NCI-H1930 (cell line): ENCODE results near the gene FBN1.

Source experiments
- DNase-seq, 2 experiments: peaks; one replicate each; lab custom pipeline; 2025; lab: John Stamatoyannopoulos, UW

Gene FBN1

DNA sequence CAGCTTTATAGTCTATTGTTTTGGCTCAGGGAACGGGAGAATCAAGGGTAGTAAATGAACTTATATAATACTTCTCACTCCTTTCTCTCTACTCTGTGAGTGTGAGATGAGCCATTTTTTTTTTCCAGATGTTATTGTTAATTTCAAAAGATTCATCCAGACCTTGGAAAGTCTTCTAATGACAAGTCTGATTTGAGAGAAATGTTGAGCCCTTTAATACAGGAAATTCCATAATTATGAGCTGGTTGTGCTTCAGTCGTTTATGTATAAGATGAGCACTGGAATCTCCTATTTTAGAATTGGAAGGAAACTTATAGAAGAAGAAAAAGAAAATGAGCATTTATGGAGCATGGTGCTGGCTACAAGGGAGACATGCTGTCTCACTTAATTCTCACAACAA lies 92.0 kb downstream of the FBN1 start:
- DNase-seq = no peak

DNA sequence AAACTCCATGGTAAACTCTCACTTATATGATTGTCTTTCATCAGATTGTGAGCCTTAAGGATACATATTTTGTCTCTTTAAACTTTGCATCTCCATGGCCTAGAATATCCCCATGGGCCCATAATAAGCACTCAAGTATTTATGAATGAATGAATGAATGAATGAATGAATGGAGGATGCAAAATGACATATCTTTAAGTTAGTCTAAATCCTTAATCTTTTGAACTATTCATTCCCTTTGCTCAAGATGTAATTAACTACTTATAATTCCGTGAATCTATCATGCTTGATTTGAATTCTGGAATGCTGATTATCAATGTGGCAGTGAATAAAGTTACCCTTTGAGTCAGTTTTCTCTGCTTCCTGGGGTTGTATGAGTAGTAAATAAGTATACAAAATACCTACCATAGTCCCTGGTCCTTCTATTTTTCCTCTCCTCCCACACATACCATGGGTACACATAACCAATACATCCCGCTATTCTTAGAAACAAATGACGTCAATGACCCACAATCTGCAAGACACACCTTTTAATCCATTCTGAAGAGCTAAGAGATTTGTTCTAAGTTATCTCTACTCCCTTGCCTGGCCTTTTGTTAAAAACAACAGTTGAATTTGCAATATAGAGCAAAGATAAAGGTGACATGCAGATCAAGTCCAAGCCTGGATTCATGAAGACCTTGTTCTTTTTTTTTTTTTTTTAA lies 94.5 kb downstream of the FBN1 start:
- DNase-seq = no peak

DNA sequence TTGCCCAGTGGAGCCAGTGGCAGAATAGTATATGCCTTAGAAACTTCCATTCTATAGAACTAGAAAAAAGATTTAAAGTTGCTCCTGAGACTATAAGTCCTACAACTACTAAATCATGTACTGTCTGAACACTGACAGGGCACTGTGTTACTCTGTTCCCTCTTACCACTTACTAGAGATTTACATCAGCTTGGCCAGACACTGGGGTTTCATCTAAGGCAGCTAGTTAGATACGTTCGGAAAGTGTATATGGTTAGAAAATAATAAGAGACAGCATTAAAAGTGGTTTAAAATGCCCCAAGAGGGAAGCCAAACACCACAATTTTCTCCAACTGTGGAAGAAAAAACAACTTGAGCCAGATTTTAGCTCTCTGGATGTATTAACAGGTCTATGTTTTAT lies 97.1 kb downstream of the FBN1 start:
- no peak for DNase-seq

DNA sequence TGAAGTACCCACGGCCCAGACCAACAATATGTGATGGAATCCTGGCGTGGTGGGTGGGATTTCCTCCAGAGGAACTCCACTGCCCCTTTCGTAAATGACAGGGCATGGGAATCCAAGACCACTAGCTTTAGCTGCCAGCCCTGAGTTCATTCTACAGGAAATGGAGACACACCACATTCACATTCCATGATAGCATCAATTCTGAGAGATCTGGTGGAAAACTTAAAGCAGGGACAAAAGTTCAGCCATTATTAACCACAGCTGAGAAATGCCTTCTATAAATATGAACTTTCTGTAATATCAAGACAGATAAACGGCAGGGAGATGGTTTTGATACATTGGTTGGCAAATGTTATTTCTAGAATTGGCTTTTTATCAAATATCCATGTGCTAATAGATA lies 98.2 kb downstream of the FBN1 start:
- DNase-seq = no peak

DNA sequence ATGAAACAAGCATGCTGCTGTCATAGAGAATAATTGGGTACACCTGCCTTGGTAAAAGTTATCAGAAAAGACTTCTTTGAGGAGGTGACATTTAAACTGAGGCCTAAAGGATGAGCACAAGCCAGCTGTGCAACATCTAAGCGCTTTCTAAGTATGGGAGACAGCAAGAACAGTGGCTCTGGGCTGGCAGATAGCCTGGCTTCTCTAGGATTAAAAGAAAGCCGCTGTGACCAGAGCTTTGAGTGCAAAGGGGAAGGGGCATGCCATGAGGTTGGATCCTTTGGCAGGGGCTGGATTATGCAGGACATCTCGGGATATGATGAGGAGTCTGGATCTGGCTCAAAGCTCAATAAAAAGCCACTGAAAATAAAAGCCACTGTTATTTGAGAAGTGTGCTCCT lies 99.2 kb downstream of the FBN1 start:
- no peak for DNase-seq

DNA sequence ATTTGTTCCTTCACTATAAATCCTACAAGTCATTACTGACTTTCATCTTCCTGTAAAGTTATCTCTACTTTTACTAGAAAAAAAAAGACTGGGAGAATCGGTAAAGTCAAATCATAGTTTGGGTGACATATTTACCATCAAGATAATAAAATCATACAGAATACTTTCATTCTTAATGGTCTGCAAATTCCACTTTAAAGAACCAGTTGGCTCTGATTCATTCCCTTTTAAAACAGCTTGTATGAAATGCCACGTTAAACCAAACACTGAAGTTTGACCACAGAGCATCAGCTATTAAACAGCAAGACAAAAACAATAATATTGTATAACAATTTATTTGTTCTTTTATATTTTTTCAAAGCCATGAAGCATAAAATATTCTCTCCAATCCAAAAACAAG lies 100.7 kb downstream of the FBN1 start:
- no peak for DNase-seq

DNA sequence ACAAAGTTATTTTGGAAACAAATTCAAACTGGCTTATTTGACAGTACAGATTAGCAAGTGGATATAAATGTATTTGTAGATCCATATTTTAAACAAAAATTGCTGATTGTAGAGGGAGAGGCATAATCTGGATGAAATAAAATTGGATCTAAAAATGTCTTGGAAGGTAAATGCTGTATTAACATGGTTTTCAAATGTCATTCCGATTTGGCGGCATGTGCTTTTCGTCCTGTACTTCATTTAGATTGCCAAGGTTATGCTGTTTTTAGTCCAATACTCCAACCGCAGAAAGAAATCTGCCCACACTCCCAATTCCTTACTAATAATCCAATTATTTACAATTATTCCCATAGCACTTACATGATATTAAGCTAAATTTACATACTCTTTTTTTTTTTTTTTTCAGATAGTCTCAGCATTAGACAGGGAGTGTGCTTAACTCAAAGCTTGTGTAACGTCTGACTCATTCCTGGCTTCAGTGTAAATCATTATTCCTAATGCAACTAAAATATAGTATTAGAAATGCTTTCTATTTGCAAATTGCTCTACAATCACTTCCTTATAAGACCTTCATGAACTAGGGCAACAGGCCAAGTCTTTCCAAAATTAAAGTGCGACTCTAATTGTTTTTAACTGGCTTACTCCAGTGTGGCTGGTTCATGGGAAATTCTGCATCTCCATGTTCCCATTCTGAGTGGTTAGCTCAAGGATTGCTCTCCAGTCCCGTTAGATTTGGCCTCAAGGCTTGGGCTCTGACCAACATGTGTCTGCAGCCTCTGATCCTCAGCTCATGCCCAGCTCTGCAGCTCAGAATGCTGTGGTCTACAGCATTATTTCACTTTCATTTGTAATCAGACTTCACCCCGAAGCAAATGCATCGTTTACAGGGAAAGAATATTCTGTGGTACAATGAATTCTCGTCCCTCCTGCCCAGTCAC lies 103.9 kb downstream of the FBN1 start:
- DNase-seq = no peak

DNA sequence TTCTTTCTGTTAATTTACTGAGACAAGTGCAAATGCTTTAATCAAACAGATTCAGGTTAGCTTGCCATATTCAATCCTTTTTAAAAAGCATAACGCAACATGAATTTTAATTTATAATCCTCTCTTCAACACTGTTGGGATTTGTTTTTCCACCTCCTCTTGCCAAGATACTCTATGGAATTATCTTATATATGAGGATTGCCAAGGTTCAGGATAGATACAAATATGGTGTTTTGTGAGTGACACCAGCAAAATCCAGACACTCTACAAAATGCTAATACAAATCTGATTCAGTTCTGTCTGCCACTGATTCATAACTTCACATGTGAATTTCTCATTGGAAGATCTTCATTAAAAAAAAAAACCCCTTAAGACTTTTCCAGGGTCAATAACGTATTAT lies 104.8 kb downstream of the FBN1 start:
- no peak for DNase-seq

DNA sequence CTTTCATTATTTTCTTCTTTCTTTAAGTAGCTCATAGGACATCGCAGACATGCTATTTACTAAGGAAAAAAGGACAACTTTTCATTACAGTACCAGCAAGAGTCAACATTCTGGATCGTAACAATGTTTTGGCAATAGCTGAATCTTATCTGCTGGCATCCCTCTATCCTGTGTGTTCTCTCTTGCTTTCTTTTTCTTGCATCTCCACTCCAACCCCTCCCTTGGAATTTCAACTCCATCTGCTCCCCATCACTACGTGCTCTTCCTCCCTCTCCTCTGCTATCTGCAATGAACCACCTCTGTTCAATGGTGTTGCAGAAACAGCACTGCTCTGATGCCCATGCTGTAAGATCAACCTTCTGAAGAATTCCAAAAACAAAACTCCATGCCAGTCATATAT lies 106.6 kb downstream of the FBN1 start:
- DNase-seq = no peak

DNA sequence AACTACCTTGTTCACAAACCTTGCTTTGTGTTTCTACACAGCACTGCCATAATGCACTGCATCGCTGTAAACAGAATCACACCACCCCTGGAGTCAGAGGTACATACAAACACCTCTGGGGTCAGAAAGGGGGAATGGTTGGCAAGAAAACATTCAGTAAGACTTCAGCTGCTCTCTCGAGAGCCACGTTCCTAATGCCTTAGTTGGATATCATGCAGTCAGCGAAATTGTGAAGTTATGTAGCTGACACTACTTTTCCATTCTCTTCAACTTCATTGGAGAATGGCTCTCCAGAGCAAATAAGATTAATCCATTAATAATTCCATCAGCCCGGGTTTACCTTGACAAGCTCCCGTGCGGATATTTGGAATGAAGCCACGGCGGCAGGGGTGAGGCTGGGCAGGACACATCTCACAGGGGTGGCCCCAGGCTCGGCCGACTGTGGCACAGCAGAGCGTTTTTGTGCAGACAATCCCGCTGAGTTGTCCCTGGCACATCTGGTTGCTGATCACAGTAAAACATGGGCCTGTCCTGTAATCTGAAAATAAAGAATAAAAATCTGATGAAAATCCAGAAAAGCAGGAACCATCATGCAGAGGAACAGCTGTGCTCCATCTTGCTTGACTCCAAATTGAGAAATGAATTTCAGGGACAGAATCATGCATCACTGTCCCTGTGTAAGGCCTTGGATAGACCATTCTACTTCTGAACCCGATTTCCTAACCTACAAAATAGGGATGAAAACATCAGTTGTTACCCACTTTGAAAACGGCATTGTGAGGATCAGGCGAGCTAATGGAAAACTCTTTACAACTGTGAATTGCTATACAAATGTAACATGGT lies 108.0 kb downstream of the FBN1 start:
- DNase-seq = no peak

DNA sequence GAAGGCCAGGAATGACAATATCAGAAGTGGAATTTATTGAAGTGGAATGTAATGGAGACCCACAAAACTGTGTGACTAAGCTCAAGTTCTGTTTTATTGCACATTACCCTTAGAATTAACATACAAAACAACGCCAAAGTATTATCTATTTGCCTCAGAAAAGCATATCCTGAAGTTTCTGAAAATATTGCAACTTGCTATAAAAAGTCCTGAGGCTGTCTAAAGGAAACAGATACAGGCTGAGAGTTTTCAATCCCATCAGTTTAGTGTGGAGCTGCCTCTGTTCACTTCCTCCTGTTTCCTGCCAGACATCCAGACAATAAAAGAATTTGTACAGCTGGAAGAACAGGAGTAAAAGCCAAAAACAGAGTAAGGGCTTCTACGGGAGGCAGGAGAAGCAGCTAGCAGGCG lies 108.8 kb downstream of the FBN1 start:
- DNase-seq = no peak

DNA sequence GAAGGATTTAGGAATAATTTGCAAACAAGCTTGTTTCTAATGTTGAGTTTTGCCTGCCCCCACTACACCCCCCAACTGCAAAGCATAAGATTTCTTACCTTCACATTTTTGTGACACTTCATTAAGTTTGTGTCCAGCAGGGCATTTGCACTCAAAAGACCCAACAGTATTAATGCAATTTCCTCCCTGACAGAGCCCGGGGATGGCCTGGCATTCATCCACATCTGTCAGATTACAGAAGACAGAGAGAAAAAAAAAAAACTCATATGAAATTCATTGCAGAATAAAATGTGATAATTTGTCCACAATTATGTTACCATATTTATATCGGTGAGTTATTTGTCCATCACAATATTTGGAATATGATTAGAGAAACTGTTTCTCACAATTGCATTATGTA lies 111.5 kb downstream of the FBN1 start:
- no peak for DNase-seq

DNA sequence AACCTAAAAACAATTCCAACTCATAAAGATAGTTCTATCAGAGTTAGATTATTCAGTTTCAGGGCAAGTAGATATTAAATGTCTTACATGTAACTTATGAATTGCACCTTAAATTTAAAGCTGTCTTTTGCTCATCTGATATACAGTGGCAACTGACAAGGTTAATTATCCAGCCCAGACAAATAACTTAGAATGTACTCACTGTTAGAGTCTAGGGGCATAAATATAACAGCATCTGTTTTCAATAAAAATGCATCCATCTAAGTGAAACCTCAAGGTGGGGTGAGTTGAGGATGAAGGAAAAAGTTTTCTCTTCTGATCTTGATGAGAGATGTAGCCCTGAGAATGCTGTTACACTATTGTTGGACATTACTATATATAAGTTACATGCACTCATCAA lies 112.6 kb downstream of the FBN1 start:
- no peak for DNase-seq

DNA sequence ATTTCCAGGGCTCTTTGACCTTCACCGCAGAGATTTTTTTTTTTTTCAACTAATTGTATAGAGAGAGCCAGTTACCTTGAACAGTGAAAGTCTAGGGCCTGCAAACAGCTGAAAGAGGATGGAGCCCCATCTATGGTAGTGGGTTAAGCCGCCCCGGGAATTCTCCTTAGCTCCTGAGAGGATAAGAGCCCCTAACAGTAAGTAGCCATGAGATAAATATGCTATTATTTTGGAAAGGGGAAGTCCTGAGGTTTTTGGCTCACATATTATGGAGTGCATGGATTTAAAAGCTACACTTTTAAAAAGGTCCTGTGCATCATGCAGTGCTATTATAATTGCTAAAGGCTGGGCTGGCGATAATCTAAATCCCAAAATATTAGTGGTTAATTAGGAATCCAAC lies 115.0 kb downstream of the FBN1 start:
- DNase-seq = no peak

DNA sequence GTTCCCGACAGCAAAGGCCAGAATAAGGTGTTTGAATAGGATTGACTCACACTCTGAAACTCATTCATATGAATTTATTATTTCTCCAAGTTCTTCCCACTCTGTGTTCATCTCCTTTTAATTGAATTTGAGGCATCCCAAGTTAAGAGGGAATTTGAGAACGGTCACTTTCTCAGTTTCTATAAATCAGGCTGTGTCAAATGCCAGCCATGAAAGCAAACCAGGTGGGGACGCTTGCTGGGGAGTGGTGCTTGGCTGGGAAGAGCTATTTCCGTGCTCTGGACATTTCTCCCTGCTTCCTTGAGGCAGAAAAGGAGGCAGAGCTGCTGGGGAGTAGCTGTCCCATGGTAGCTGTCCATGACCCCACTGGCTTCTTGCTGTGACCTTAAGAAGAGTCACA lies 116.6 kb downstream of the FBN1 start:
- DNase-seq = no peak

DNA sequence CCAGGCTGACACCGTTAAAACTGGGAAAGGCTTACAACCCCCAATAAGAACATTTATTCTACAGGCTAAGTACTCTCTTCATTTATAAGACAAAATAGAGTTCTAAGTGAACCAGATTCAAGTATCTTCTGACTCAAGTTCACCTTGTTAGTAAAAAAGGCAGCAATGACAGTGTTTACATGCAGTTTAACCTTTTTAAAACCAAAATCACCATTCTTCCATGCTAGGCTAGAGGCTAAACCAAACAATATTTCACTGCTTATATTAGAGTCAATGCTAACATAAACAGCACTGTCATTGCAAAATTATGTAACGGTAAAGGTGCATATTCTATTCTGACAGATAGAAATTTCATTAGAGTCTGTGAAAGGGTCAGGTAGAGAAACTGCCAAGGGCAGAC lies 118.0 kb downstream of the FBN1 start:
- no peak for DNase-seq

DNA sequence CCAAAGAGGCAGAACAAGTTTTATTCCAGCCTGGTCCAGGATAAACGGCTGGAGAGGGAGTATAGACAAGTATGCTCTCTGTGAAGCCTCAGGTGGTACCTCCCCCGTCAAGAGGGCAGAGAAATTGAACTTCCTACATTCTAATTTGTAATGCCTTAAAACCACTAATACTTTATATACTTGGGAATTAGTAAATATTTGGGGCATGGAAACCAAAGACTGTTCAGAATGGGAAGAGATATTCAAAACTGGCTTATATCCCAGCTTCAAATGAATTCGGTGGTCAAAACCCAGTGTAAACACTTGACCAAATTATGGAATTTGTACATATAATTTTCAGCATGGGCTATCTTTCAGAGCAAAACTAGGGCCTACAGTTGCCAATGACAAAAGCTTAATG lies 122.6 kb downstream of the FBN1 start:
- DNase-seq = no peak

DNA sequence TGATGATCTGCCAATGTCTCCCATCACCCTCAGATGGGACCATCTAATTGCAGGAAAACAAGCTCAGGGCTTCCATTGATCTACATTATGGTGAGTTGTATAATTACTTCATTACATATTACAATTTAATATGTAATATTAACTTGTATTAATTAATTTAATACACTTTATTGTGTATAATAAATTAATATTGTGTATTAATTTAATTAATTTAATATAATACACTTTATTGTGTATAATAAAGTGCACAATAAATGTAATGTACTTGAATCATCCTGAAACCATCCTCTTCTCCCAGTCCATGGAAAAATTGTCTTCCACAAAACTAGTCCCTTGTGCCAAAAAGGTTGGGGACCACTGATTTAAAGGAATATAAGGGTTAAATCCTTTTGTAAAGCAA lies 123.4 kb downstream of the FBN1 start:
- no peak for DNase-seq

DNA sequence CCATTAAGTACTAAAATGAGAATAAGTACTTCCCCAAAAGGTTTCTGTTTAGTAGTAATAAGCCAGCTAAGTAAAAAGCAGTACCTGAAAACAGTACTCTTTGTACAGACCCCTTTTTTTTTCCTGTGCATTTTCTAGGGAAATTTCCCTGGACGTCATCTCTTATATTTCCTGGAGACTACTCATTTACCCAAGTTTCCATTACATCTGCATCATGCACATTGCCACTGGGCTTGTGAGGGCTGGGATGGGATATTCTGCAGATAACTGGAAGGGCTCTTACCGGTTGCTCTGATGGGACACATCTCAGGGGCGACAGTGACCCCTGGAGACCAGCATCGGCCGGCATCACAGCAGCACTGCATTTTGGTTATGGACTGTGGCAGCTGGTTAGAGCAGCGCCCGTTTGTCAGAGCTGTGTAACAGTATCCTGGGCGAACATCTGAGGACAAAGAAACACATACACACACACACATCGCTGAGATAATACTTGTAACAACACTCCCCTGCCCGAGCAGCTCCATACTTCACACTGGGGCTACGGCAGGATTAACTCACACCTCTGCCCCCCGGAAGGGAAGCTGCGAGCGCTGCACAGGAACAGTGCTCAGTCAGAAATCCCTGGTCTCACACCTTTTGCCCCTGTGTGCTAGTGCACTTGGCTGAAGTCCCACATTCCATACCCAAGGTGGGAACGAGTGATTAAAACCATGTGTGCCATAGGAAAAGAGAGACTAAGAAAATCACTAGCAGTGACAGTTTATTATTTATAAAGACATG lies 124.9 kb downstream of the FBN1 start:
- DNase-seq = no peak

DNA sequence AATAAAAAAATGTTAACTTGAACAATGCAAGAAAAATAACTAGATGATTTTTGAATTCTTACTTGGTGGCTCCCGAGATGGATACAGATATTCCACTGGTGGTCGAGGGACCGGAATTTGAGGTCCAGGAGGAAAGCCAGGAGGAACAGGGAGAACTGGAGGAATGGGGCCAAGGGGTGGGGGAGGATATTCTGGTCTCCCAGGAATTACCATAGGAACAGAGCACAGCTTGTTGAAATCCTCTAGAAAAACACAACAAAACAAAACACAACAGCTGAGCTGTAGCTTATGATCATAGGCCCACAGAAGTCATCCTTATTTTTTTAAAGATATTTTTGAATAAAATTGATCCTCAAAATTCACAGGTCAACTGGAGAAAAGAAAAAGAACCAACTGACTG lies 129.4 kb downstream of the FBN1 start:
- DNase-seq = no peak

DNA sequence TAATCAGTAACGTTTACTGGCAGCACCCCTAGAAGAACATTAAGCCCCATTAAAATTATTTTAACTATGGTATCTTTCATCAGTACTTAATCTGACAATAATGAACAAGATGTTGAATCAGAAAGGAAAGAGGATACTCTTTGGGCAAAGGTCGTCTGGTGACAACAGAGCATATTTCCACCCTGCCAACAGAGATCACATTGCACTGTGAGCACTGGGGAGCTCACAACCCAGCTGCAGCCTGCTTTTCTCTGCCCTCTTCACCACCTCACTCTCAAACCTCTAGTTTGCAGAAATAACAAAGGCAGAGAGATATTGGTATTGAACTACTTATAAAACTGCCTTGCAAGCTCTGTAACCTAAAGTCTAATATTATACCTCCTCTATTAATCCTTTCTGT lies 130.0 kb downstream of the FBN1 start:
- no peak for DNase-seq
